Measurements from ENCODE around the gene TBC1D25.

Gene TBC1D25

DNA sequence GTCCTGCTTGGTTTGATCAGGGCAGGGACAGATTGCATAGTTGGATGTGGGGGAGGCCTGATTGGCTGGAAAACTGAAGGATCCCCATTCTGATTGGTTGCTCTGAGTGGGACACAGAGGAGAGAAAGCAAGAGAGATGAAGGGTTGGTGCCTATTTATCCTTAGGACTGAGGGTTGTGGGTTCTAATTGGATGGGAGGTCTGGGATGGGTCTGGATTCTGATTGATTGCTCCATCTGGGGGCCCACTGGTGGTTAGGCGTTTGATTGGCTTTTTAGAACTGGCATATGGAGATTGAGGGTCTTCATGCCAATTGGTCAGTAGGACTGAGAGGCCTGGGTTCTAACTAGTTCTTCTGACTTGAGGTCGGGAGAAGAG lies 18.6 kb upstream of the TBC1D25 start:
- Histone ChIP-seq H2AFZ (ENCODE audit: low read length) (peak overlapping the region; percentile 51; the same call in 1 of the 2 replicates), H3K9ac (ENCODE audit: low read depth, low read length, poor library complexity, severe bottlenecking) (peak overlapping the region; percentile 87)
- no peak for TF ChIP-seq EZH2phosphoT487 (IDR thresholded peaks at IDR 0.05; ENCODE audit: borderline replicate concordance)
- TF ChIP-seq, protein P1, sequence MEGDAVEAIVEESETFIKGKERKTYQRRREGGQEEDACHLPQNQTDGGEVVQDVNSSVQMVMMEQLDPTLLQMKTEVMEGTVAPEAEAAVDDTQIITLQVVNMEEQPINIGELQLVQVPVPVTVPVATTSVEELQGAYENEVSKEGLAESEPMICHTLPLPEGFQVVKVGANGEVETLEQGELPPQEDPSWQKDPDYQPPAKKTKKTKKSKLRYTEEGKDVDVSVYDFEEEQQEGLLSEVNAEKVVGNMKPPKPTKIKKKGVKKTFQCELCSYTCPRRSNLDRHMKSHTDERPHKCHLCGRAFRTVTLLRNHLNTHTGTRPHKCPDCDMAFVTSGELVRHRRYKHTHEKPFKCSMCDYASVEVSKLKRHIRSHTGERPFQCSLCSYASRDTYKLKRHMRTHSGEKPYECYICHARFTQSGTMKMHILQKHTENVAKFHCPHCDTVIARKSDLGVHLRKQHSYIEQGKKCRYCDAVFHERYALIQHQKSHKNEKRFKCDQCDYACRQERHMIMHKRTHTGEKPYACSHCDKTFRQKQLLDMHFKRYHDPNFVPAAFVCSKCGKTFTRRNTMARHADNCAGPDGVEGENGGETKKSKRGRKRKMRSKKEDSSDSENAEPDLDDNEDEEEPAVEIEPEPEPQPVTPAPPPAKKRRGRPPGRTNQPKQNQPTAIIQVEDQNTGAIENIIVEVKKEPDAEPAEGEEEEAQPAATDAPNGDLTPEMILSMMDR (conservative IDR thresholded peaks at IDR 0.05; ENCODE audit: low read length), result no peak

DNA sequence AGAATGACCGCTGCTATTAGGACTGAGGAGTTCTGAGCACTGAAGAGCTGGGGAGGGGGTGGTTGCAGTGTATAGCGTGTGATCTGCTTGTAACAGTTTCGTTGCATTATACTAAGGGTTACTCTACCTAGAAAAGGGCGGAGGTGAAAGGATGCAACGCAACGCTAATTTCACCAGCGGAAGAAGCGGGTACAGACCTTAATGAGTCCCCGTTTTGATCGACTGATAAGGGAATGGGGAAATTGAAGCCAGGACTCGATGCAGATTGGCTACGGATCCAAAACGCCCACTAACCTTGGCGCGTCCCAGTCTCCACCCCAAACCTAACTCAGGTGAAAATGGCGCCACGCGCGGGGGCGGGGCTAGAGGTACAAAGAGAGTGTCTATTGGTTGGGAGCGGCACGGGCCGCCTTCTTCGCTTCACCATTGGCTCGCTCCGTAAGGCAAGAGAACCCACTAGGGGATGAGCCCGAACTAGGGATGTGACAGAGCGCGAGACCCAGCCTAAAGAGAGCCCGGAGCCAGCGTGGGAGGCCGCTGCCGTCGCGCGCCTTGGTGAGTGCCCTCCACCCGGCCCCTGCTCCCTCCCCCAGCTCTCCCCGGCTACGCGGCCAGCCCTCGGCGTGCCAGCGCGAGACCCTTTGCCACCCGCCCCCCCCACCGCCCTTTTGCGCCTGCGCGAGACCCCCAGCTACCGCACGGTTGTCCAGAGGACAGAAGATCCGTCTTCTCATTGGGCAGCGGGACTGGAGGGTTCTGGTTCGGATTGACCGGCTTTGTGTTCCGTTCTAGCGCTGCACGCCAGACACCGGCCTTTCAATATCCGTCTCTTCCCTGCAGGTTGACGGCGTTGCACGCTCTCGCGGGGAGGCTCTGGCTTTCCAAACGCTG lies 17.9 kb upstream of the TBC1D25 start, which contains the start of gene EBP:
Gene EBP (plus strand): TSS at position 456 of the 891 bp plus-strand sequence. CDS start 1,964 bp downstream, outside the sequence.
- Histone ChIP-seq H3K9ac (ENCODE audit: low read depth, low read length, poor library complexity, severe bottlenecking) (peak within 1 kb of the TSS; percentile 93), H3K4me2 (ENCODE audit: low read depth, low read length, poor library complexity, severe bottlenecking) (peak within 1 kb of the TSS; percentile 97), H3K27me3 (ENCODE audit: insufficient read depth, low read length, poor library complexity, severe bottlenecking) (no peaks in the 10 kb centered on the region), H4K20me1 (ENCODE audit: insufficient read depth, low read length, poor library complexity, severe bottlenecking) (peaks cover 9% of the 10 kb centered on the region), H3K79me2 (ENCODE audit: insufficient read depth, low read length) (peaks cover 44% of the 10 kb centered on the region), H3K9me2 (replicated peaks; ENCODE audit: low read depth, low read length) (no peaks in the 10 kb centered on the region), H3K4me3 (ENCODE audit: low read length, poor library complexity, severe bottlenecking) (peak within 1 kb of the TSS; percentile 89), H2AFZ (ENCODE audit: low read length) (peak within 1 kb of the TSS; percentile 51; the same call in 1 of the 2 replicates), H3K36me3 (ENCODE audit: insufficient read depth, low read length) (peaks cover 5% of the 10 kb centered on the region; the same call in 1 of the 2 replicates), H3K9me3 (ENCODE audit: insufficient read depth, low read depth, low read length) (no peaks in the 10 kb centered on the region), H3K4me1 (ENCODE audit: insufficient read depth, low read length, poor library complexity, severe bottlenecking) (peaks cover 28% of the 10 kb centered on the region), H3F3A (ENCODE audit: low read depth) (peaks cover 4% of the 10 kb centered on the region; the same call in 1 of the 2 replicates)
- TF ChIP-seq EZH2phosphoT487 (IDR thresholded peaks at IDR 0.05; ENCODE audit: borderline replicate concordance), result no peak
- TF ChIP-seq, protein P1 (conservative IDR thresholded peaks at IDR 0.05; ENCODE audit: low read length), result no peak

More for the DNA sequence above, 18.6 kb upstream of the TBC1D25 start:
- peaks cover 4% of the 10 kb centered on the region; the same call in 1 of the 2 replicates for H3F3A ChIP-seq (ENCODE audit: low read depth)
- H4K20me1 ChIP-seq (ENCODE audit: insufficient read depth, low read length, poor library complexity, severe bottlenecking), result peaks cover 9% of the 10 kb centered on the region
- peaks cover 26% of the 10 kb centered on the region for H3K4me1 ChIP-seq (ENCODE audit: insufficient read depth, low read length, poor library complexity, severe bottlenecking)
- no peaks in the 10 kb centered on the region for H3K36me3 ChIP-seq (ENCODE audit: insufficient read depth, low read length)
- H3K9me3 ChIP-seq (ENCODE audit: insufficient read depth, low read depth, low read length), result no peaks in the 10 kb centered on the region
- peaks cover 38% of the 10 kb centered on the region for H3K79me2 ChIP-seq (ENCODE audit: insufficient read depth, low read length)
- peak overlapping the region; percentile 97 for H3K4me2 ChIP-seq (ENCODE audit: low read depth, low read length, poor library complexity, severe bottlenecking)
- H3K27me3 ChIP-seq (ENCODE audit: insufficient read depth, low read length, poor library complexity, severe bottlenecking), result no peaks in the 10 kb centered on the region
- peak overlapping the region; percentile 89 for H3K4me3 ChIP-seq (ENCODE audit: low read length, poor library complexity, severe bottlenecking)
- H3K9me2 ChIP-seq (replicated peaks; ENCODE audit: low read depth, low read length), result no peaks in the 10 kb centered on the region

DNA sequence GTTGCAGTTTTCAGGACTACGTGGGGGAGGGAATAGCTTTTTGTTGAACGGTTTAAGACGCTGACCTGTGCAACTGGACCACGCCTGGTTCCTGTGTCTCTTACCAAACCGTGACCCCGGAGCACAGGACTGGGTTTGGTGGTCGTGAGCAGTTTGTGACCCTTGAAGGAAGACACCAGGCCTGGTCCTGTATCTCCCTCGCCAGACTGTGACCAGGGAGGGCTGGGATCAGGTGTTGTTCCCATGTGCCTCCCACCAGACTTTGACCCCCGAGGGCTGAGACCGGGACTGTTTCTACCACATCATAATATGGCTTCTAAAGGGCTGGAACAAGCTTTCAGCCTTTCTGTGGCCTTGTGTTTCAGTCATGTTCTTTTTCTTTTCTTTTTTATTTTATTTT lies 17.2 kb upstream of the TBC1D25 start:
- Histone ChIP-seq H3K9me2 (replicated peaks; ENCODE audit: low read depth, low read length) (no peaks in the 10 kb centered on the region), H3F3A (ENCODE audit: low read depth) (peaks cover 4% of the 10 kb centered on the region; the same call in 1 of the 2 replicates), H3K4me1 (ENCODE audit: insufficient read depth, low read length, poor library complexity, severe bottlenecking) (peaks cover 29% of the 10 kb centered on the region), H3K36me3 (ENCODE audit: insufficient read depth, low read length) (peaks cover 12% of the 10 kb centered on the region; the same call in 1 of the 2 replicates), H3K4me3 (ENCODE audit: low read length, poor library complexity, severe bottlenecking) (peak overlapping the region; percentile 89), H3K79me2 (ENCODE audit: insufficient read depth, low read length) (peaks cover 46% of the 10 kb centered on the region), H3K27me3 (ENCODE audit: insufficient read depth, low read length, poor library complexity, severe bottlenecking) (no peaks in the 10 kb centered on the region), H2AFZ (ENCODE audit: low read length) (no peak overlapping the region), H3K9ac (ENCODE audit: low read depth, low read length, poor library complexity, severe bottlenecking) (peak overlapping the region; percentile 93), H4K20me1 (ENCODE audit: insufficient read depth, low read length, poor library complexity, severe bottlenecking) (peaks cover 9% of the 10 kb centered on the region), H3K9me3 (ENCODE audit: insufficient read depth, low read depth, low read length) (no peaks in the 10 kb centered on the region), H3K4me2 (ENCODE audit: low read depth, low read length, poor library complexity, severe bottlenecking) (peak overlapping the region; percentile 88)
- TF ChIP-seq EZH2phosphoT487 (IDR thresholded peaks at IDR 0.05; ENCODE audit: borderline replicate concordance), result no peak
- TF ChIP-seq, protein P1 (conservative IDR thresholded peaks at IDR 0.05; ENCODE audit: low read length), result no peak
